Activated CD4-positive, alpha-beta T cell treated with anti-CD3 and anti-CD28 coated beads for 4 hours (primary cell): ENCODE results near the gene PLD5.
"Not testable (repeated sequence)": the region's sequence is repeated elsewhere in the genome, so short reads cannot be mapped to it uniquely, and the experiment has no call there.

ENCODE experiments used
- DNase-seq, 2 donors: peaks; one replicate each; pipeline ENCODE4 v3.0.0-alpha.2; 2020

PLD5 gene

DNA sequence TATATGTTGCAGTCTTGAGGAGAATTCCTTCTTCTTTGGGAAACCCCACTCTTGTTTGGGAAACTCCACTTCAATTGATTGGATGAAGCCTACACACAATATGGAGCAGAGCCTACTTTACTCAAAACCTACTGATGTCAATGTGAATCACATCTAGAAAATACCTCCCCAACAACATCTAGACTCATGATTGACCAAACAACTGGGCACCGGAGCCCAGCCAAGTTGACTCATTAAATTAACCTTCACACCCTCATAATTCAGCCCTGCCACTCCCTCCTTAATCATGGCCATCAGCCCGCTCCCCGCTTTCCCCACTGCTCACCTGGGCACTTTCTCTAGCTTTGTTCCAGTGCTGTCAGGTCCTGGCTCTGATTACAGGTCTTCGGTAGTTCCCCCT, 317.5 kb downstream of the PLD5 start:
- no peak for DNase-seq

DNA sequence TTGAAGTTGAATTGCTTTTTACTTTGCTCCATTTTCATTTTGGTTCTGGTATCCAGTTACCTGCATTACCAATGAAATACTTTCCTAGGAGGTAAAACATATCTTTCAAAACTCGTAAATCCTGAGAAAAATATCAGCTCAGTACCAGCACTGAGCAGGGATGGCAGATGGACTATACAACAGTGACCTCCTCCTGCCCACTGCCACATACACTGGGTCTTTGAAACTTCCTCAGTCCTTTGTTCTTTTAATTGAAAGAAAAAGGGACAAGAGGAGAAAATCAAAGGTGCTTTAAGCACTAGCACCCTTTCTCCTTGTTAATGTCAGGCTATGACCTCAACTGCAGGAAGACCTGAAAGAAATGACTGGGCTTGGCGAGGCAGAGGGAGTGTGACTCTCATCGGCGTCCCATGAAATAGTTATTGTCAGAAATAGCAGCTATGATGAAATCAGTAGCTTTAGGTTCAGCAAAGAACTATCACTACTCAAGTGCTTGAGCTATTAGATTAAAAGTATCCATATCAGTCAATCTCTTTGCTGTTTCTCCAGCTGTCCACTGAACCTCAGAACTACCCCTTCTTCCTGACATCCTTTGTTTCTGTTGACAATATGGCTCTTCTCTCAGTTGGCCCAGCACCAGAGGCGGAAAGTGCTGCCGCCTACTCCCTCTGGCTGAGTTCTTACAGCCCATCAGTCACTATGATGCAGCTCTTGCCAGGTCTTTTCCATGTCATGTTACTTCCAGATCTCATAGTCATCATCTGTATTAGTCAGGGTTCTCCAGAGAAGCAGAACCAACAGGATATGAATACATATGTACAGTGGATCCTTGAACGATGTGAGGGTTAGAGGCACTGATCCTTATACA, 318.6 kb downstream of the PLD5 start:
- no peak for DNase-seq

DNA sequence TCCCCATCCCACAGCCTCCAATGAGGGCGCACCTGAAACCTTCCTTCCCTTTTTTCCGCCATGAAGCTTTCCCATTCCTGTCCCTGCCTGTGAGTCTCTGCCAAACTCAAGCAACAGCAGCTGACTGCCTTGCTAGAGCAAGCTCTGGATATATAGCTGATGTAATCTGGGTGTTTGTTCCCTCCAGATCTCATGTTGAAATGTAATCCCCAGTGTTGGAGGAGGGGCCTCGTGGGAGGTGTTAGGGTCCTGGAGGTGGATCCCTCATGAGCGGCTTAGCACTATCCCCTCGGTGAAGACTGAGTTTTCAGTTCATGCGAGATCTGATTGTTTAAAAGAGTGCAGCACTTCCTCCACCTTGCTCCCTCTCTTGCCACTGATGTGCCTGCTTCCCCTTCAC, 321.2 kb downstream of the PLD5 start:
- no peak for DNase-seq

DNA sequence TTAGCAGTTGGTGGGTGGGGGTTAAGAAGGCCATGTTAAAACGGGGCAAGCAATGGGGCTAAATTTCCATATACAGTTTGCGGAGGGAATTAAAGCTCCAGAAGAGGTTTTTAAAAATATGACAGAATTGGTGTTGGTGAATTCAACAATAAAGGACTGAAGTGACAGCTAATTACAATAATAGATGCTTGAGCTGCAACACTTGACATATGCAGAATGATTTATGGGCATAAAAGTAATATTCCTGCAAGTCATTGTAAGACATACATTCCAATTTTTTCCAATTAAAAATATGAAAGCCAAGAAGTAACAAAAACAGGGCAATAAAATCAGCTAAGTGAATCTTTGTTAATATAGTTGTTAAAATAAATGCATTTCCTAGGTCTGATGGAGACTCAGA, 323.4 kb downstream of the PLD5 start:
- no peak for DNase-seq

DNA sequence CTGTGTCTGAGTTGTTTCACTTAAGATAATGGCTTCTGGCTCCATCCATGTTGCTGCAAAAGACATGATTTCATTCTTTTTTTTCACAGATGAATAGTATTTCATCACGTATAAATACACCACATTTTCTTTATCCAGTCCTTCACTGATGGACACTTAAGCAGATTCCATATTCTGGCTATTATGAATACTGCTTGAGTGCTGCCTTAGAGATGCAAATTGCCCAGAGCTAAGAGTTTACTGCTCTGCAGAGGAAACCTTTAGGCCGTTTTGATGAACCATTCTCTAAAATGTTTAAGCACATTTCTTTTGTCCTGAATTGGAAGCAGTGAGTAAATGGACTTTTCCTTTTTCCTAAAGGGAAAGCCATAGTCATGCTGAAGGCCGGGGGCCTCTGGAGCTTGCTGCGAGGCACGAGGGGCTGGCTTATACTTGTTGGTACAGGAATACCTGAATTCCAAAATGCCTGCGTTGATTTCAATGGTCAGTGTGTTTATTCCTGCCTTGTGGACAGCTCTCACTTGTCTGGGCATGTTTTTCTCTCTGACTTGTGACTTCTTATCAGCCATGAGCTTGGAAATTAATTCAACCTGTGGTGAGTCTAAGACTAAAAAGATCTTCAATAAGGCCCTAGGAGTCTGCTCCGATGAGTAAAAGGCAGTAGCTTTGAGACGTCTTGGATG, 324.6 kb downstream of the PLD5 start:
- DNase-seq: no peak

DNA sequence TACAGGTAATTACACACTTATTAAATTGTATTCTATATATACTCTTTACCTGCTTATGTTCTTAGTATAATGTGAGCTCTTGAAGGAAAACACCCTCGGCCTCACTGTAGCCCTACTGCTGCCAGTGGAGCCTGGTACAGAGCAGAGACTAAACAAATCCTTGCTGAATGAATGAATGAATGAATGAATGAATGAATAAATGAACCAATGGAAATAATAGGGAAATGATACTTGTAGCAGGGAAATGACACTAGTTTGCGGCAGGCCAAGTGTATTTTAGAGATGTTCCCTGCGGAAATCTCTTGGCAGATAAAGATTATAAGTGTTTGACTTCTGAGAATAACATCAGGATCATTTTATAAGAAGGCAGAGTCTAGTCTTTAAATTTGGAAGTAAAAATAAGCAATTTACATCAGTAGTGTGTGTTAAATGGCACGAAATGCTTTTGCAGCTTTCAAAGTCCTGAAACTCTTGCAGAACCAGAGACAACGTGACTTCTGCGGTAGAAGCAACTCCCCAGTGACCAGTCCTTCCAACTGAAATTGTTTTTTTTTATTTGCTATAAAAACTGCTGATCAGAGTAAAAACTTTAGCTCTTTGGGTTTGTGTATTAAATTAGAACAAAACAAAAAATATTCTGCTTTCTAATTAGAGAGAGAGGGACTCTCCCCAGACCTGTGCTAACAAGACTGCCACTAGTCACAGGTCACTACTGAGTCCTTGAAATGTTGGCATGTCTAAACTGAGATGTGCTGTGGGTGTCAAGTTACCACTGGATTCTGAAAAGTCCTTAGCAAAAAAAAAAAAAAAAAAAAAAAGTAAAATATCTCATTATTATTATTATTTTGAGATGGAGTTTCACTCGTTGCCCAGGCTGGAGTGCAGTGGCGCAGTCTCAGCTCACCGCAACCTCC, 326.3 kb downstream of the PLD5 start:
- DNase-seq: no peak

DNA sequence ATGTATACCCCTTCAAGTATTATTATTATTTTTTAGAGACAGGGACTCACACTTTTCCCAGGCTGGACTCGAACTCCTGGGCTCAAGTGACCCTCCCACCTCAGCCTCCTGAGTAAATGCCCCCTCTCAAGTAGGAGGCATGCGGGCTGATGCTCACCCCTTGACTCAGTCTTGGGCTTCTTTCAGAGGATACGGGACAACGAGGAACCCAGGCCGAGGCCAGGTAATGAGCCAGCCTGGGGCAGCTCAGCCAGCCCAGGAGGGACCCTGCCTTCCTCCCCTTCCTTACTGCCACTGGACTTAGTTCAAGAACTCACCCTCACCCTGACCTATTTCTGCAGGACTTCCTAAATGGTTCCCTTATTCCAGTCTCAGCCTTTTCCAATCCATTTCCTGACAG, 327.6 kb downstream of the PLD5 start:
- DNase-seq: no peak

DNA sequence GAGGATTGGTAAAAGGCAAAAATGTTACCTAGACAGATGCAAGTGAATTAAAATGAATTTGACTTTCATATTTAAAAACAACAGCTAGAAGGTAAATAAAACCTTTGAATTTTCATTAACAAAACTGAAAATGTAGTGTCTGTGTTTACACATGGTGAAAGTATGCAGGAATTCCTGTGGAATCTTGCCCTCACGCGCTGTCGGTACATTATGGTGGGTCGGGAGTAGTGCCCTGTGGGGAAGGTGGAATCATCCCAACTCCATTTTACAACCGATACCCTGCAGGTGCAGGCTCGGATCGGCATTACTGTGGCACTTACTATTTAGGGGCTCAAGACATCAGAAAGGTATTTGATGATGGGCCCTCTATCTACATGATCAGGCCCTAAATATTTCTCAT, 328.4 kb downstream of the PLD5 start:
- DNase-seq: no peak

DNA sequence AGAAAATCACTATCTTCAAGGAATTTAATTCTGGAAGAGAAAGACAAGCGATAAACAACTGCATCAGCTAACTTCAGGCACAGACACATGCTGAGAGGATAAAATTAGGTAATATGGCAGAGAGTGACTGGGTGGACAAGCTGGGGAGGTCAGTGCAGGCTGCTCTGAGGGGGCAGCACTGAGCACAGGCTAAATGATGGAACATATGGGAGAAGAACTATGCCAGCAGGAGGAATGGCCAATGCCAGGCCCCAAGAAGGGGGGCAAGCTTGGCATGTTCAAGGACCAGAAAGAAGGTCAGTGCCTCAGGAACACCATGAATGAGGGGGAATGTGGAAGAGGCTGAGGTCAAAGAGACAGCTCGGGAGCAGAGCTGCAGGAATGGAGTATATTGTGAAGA, 334.9 kb downstream of the PLD5 start:
- no peak for DNase-seq

DNA sequence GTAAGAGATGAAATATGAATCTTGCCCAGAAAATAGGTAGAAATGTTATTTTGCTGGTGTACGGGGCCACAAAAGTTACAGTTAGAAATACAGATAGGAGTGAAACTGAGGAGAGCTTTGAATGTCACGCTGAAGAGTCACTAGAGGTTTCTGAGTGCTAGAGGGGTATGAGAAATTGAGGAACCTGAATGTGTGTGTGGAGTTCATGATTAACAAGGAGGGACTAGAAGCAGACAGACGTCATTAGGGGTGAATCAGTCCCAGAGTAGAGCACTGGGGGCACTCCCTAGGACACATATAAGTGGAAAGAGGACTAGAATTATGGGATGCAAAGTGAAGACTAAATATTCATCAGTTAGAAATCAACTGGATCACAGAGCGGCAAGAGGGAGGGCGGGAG, 336.7 kb downstream of the PLD5 start:
- DNase-seq: no peak

DNA sequence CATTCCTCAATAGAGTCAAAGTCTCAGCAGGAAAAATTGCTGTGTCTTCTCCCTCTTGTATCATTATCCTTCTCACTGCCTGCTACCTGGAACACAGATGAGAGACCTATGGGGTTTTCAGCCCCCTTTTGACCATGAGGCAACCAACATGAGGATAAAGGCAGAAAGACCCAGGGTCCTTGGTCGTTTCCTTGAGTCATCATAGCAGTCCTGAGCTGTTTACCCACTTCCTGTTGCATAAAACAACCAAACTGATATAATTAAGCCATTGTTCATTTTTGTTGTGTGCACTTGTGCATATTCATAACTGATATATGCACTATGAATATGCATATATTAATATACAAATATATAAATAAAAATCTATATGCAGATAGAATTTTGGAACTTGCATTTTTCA, 337.3 kb downstream of the PLD5 start:
- no peak for DNase-seq

DNA sequence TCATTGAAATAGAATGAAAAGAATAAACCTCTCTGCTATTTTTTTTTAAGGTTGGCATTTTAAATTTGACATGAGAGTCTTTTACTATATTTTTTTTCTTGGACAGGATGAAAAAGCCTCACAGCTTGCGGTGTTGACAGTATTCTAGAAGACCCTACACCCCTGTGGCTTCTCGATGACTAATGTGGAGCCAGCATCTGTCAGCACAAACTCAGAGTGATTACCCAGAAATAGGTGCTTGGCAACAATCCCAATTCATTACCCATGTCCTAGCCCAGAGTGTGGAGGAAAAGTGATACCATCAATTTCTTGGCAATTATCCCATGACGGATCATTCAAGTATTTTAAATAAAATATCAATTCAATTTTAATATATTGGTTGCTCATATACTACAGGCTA, 338.8 kb downstream of the PLD5 start:
- no peak for DNase-seq

DNA sequence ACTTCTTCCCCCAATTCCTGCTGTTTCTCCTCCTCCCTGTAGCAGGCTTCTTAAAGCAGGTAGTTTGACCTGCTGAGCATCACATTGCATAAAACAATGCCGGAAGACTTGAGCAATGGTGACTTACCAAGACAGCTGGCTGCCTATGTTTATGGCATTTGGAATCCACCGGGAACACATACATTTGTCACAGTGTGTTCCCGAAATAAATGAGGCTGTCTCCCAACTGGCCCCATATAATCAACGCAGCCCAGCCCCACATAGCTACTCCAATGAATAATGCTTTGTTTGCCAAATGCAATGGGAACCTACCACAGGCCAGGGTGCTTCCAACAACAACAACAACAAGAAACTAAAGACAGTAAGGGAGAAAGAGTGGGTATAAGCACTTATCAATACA, 339.5 kb downstream of the PLD5 start:
- no peak for DNase-seq

DNA sequence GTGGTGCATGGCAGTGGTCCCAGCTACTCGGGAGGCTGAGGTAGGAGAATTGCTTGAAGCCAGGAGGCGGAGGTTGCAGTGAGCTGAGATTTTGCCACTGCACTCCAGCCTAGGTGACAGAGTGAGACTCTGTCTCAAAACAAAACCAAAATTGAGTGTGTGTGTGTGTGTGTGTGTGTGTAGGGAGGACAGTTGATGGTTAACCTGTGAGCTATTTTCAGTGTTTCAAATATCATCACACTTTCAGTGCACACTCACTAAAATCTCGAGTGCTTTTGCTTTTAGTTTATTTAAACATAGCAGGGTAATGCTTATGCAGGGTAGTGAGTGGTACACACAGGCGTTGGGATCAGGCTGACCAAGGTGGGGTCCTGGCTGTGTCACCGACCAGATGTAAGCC, 344.7 kb downstream of the PLD5 start:
- not testable (repeated sequence) for DNase-seq

DNA sequence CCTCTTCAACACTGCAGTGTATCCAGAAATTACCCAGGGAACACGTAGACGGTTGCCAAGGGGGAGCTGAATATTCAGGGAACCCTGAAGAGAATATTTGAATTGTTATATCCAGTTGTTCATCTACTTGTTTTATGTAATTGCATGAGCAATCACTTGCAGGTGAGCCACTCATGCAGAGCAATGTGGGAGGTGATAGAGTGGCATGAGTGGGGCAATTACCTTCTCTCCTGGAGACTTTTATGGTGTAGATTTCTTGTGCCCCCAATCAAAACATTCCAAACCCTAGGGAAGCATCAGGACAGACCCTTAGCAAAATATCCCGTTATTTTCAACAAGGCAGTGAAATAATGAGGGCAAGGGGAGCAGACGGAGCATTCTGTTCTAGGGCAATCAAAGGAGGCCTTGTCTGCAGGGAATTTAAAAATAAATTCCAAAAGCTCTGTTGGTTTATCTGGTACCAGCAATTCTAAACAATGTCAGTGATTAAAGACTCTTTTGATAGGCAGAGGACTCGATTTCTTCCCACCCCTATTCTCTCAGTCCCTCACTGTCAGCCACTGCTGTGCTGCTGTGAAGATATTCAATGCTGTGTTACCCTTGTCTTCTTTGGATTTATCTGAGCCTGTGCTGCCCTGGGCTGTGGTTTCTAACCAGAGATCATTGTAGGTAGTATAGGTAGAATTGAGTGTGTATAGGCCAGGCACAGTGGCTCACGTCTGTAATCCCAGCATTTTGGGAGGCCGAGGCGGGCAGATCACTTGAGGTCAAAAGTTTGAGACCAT, 345.4 kb downstream of the PLD5 start:
- no peak for DNase-seq

DNA sequence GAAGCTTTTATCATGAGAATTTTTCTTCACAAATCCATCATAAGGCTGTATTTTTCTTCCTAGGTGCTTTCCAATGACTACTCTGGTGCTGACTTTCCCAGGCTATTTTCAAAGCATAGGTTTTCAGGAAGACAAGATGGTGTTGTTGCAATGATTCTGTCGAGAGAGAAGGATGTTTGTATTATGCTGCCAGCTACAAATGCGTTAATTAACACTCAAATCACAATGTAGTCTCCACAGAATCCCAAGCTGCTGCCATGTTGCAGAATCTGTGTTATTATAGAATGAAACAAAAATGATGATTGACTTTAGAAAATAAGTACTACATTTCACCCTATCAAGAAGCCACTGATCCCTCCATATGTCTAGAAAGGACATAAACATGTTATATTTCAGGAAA, 346.1 kb downstream of the PLD5 start:
- DNase-seq: no peak

DNA sequence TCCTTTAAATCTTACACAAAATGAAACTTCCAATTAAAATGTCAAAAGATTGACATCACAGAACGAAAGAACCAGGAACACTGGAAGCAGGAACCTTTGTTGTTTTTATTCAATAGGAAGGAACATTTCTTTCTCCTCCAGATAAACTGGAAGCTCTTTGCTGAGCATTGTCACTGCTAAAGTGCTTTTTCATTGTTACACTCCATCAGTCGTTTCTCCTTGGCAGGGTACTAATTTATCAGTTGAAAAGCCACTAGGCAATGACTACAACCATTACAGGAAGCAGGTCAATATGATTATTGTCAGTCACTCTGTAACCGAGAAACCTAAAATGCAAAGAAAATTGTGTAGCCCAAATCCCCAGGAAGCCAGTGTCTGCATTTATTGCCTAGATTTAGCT, 362.4 kb downstream of the PLD5 start:
- DNase-seq: no peak

DNA sequence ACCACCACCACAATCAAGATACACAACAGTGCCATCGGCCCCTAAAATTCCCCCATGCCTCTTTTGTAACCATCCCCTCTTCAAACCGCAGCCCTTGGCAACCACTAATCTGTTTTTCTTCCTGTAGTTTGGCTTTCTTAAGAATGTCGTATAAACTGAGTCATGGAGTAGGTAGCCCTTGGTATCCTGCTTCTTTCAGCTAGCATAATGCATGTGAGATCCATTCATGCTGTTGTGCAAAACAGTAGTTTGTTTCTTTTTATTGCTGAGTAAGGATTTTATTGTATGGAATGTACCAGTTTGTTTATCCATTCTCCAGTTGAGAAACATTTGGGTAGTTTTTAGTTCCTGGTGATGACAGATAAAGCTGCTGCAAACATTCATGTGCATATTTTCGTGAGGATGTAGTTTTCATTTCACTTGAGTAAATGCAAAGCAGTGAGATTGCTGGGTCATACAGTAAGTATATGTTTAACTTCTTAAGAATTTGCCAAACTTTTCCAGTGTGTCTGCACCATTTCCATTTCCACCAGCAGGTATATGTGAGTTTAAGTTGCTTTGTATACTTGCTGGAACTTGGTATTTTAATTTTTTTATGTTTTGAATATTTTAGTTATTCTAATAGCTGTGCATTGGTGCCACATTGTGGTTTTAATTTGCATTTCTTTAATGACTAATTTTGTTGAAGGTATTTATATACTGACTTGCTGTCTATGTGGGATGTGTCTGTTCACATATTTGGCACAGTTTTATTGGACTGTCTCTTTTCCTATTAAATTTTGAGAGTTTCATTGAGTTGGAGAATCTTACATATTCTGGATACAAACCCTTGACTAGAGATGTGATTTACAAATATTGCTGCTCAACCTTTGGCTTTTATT, 377.2 kb downstream of the PLD5 start:
- DNase-seq: no peak

DNA sequence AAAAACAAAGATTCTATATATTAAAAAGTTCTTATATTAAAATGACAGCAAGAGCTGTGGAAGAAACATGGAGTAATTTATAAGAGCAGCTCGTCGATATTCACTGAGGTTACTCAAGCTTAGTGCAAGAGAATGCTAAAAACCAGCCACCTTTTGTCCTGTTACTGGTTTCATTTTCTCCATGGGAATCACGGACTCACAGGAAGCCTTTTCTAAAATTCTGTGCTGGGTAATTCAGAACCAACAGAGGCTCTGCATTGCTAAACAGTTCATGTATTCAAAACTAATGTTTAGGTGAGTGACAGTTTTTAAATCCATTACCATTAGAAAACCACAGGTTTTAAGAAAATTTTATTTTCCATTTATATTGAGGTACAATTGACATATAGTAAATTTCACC, 377.8 kb downstream of the PLD5 start:
- no peak for DNase-seq

DNA sequence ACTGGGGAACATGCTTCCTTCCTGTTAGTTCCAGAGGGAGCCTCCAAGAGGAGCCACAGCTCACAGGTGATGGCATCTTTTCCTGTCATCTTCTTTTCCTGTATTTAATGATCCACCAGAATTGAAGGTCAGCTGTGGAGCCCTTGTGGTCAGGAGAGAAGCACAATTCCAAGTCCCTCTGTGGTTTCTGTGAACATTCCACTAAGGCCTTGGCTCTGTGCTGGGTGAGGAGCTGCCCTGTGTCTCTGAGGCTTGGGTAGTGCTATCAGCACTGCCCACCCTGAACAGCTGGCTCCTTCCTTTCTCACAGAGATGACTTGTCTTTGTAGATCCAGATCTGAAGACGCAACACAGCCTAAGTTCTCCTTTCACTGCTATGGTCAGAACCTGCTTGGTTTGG, 383.7 kb downstream of the PLD5 start:
- no peak for DNase-seq

DNA sequence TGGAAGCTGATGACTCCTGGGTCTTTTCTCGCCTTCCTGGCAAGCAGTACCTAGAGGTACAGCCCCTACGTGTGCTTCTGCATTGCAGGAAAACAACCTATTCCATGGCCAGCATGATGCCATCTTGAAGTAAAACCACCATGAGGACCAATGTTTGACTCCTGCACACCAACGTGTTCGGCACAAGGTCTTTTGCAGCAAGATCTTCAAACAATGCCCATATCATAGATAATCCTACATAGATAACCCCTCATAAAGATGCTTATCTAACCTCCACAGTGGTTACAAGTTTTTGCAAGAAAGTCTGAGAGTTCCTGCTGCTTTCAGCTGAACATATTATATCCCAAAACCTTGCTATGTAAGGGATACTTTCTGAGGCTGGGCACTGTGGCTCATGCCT, 384.5 kb downstream of the PLD5 start:
- DNase-seq: no peak

DNA sequence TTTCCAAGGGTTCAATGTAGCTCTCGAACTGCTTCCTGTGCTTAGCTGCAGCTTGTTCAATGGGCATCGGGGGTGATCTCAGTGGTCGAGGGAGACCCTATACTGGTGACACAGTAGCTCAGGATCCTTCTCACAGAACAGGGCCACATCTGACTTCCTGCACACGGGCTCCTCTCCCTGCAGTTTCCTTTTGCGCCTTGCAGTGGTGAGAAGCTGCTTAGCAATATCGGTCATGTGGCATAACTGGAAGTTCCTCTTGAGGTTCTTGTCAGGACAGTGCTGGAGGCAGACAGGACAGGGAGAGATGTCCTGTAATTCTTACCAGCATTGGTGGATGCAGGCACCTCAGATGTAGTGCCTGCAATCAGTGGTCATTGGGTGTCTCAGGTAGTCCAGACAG, 385.1 kb downstream of the PLD5 start:
- no peak for DNase-seq
